IPS DF 4.7 (cell line): Measurements from ENCODE around the gene CCT6B.

ENCODE experiments used
- DNase-seq: peaks from one replicate; pipeline ENCODE4 v3.0.0-alpha.2; 2013; ENCODE audit warnings: low spot score; ENCODE audit errors: extremely low read depth

Gene CCT6B

DNA sequence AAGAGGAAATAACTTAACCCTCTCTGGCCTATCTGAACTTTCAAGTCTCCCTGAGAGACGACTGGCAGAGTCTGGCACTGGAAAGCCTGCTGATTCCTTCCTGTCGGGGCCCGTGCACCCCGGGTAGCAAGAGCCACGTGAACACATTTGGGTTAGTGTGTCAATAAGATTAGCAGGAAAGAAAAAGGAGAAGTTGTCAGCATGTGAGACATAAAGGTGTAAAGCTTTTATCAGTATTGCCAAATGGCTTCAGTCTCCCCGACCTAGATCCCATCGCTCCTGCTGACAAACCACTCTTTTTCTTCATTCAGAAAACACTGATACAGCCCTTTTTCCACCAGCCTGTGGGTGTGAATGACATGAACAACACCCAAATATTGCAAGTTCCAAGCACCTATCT lies 74.4 kb downstream of the CCT6B start:
- DNase-seq: no peak

DNA sequence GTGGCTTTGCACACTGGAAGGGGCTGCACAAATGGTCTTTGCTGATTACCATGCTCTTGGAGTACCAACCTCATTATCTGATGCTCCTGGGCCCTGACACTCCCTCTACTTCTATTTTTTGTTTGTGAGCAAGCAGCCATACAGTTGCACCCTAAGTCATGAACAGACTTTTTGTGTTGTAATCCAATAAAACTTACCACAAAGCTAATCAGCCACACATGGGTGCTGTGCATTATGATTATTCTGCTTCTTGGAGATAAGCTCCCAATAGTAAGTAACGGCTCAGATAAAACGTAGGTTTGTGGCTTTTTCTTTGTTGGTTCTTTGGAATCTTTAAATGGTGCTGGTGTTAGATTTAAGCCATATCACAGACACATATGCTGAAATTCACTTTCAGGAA lies 76.2 kb downstream of the CCT6B start:
- no peak for DNase-seq

DNA sequence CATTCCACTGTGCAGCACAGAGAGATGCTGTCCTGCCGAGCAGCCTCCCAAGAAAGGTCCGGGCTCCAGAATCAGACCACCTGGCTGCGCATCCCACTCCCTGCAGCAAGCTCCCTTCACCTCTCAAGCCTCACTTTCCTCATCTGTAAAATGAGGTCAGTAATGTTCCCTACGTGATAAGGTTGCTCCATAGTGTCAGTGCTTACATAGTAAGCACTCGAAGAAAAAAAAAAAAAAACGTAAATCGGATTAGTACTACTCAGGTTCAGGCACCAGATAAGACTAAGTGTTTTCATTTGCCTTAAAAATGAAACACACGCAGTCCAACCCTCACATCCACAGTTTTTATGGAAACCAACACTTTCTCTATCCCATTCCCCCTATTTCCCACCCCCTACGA lies 76.7 kb downstream of the CCT6B start:
- no peak for DNase-seq

DNA sequence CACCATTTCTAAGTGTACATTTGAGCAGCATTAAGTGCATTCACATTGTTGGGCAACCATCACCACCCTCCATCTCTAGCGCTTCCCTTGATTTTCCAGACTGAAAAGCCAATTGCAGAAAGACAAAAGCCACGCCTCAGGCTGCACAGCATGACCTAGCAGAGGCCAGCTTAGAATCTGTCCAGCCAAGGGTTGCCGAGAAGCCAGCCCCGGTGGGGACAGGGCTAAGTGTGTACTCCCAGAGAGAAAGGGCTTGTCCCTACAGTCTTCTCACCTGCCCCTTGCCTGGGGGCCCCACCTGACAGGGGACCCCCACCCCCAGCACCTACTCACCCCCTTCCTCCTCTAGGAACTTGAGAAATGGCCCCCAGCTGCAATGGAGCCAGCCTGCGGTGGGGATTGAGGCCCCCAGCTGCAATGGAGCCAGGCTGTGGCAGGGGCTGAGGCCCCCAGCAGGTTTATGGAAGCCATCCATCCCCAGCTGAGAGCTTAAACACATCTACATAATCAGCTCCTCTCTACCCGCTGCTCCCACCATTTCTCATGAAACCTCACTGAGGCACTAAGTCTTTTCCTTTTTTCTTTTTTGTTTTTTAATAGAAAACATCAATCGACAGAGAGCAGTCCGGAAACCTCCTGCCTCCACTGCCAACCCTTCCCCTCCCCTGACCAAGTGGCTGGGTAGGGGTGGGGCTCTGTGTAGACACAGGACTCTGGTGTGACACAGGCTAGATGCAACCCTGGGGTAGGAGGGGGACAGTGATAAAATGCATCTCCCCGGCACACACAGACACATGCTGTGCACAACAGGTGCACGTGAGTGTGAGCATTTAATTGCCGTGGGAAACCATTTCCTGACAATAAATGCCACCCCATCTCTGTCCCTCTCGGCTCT lies 77.9 kb downstream of the CCT6B start:
- no peak for DNase-seq

DNA sequence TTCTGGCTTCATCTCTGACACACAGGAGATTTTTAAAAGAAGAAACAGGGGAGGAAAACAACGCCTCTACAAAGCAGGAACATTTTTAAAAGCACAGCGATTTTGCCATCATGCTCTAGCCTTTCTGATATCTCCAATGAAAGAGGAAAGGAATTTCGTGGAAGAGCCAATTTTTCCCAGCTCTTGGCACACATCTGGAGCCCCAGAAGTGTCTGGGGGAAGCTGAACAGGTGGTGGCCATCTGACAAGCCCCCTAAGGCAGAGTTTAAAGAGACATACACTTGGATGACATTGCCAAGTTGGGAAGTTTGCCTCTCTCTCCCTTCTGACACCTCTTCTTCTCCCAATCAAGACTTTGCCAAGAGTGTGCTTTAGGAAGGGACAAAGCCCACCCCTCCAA lies 82.1 kb downstream of the CCT6B start:
- no peak for DNase-seq
